Thoracic aorta (tissue), 2 donors: ENCODE measurements around the gene RALGDS. TPM values are rescaled to one million over a fixed set of nuclear protein-coding genes. Genes with fewer than 3 reads are reported as not detected.
"Not testable (repeated sequence)": the region's sequence is repeated elsewhere in the genome, so short reads cannot be mapped to it uniquely, and the experiment has no call there.

Experiments used
- ATAC-seq: fragments of 150-250 bp; one replicate; pipeline ENCODE4 v1.8.0; 2017; ENCODE audit warnings: low read depth; ENCODE audit not compliant: insufficient number of reproducible peaks, low FRiP score
- DNase-seq: peaks from one replicate; pipeline ENCODE4 v3.0.0-alpha.2; 2020; ENCODE audit warnings: low spot score
- H3K27ac ChIP-seq, 2 donors: fragments of 200-600 bp; sonication (generic); 1 replicate in 1 of 2; 2 replicates in 1 of 2; pipeline ENCODE4 v1.5.1; 2016; ENCODE audit warnings: mild to moderate bottlenecking in 2 of 2, moderate library complexity in 2 of 2
- H3K27me3 ChIP-seq: fragments of 200-600 bp; sonication (generic); replicated peaks from 2 replicates; pipeline ENCODE4 v1.6.0; 2016; ENCODE audit warnings: mild to moderate bottlenecking; ENCODE audit not compliant: insufficient read depth
- H3K36me3 ChIP-seq: fragments of 200-600 bp; sonication (generic); one replicate; pipeline ENCODE4 v1.5.1; 2016
- H3K4me1 ChIP-seq, 2 donors: fragments of 200-600 bp; sonication (generic); 1 replicate in 1 of 2; 2 replicates in 1 of 2; pipeline versions ENCODE4 v1.5.1 to v1.6.0; 2016; ENCODE audit warnings: low read depth in 2 of 2, mild to moderate bottlenecking in 1 of 2; ENCODE audit not compliant: control insufficient read depth in 1 of 2
- H3K4me3 ChIP-seq: fragments of 200-600 bp; sonication (generic); 2 replicates; pipeline ENCODE4 v1.5.1; 2016; ENCODE audit warnings: mild to moderate bottlenecking
- H3K9me3 ChIP-seq: fragments of 200-600 bp; sonication (generic); 2 replicates; pipeline ENCODE4 v1.5.1; 2016
- total RNA-seq, 2 donors: library from RNA; depleted of rRNA; stranded (reverse); fragments of >200 nt; gene quantifications; one replicate each; pipeline versions ENCODE4 v1.1.0 to v1.2.3, GENCODE V29; 2016
- TF ChIP-seq, protein P1 (sequence below): fragments of 200-600 bp; sonication (generic); IDR thresholded peaks from one replicate; pipeline ENCODE4 v1.5.1; 2019; ENCODE audit warnings: antibody characterized with exemption

The RALGDS gene
- total RNA-seq, 2 donors from 2014 or later = 30.3 to 98.8 TPM

DNA sequence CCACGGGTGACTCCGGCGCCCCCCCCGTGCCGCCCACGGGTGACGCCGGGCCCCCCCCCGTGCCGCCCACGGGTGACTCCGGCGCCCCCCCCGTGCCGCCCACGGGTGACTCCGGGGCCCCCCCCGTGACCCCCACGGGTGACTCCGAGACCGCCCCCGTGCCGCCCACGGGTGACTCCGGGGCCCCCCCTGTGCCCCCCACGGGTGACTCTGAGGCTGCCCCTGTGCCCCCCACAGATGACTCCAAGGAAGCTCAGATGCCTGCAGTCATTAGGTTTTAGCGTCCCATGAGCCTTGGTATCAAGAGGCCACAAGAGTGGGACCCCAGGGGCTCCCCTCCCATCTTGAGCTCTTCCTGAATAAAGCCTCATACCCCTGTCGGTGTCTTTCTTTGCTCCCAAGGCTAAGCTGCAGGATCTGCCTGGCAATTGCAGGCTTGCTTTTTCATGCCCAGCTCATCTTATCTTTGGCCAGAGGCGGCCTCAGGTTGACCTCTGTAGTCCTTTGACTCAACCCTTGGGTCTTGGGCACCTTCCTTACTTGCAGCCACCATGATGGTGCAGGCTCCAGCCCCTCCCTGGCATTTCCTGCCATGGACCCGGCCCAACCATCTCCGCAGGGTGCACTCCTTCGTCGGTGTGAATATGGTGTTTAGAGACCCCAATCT lies 49.4 kb downstream of the RALGDS start:
- H3K9me3 ChIP-seq = no peaks in the 10 kb centered on the region
- ATAC-seq = no peak
- H3K36me3 ChIP-seq = no peaks in the 10 kb centered on the region
- no peak overlapping the region for H3K4me3 ChIP-seq
- TF ChIP-seq, protein P1, sequence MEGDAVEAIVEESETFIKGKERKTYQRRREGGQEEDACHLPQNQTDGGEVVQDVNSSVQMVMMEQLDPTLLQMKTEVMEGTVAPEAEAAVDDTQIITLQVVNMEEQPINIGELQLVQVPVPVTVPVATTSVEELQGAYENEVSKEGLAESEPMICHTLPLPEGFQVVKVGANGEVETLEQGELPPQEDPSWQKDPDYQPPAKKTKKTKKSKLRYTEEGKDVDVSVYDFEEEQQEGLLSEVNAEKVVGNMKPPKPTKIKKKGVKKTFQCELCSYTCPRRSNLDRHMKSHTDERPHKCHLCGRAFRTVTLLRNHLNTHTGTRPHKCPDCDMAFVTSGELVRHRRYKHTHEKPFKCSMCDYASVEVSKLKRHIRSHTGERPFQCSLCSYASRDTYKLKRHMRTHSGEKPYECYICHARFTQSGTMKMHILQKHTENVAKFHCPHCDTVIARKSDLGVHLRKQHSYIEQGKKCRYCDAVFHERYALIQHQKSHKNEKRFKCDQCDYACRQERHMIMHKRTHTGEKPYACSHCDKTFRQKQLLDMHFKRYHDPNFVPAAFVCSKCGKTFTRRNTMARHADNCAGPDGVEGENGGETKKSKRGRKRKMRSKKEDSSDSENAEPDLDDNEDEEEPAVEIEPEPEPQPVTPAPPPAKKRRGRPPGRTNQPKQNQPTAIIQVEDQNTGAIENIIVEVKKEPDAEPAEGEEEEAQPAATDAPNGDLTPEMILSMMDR = no peak
- H3K27ac ChIP-seq = no peak overlapping the region
- no peak for DNase-seq
- no peaks in the 10 kb centered on the region for H3K27me3 ChIP-seq
- H3K4me1 ChIP-seq = peaks cover 4 to 6% of the 10 kb centered on the region in 2 donors

DNA sequence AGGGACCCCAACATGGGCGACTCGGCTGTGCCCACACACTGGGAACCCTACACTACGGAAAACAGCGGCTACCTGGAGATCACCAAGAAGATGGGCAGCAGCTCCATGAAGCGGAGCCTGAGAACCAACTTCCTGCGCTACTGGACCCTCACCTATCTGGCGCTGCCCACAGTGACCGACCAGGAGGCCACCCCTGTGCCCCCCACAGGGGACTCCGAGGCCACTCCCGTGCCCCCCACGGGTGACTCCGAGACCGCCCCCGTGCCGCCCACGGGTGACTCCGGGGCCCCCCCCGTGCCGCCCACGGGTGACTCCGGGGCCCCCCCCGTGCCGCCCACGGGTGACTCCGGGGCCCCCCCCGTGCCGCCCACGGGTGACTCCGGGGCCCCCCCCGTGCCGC lies 50.1 kb downstream of the RALGDS start:
- DNase-seq = not testable (repeated sequence)

DNA sequence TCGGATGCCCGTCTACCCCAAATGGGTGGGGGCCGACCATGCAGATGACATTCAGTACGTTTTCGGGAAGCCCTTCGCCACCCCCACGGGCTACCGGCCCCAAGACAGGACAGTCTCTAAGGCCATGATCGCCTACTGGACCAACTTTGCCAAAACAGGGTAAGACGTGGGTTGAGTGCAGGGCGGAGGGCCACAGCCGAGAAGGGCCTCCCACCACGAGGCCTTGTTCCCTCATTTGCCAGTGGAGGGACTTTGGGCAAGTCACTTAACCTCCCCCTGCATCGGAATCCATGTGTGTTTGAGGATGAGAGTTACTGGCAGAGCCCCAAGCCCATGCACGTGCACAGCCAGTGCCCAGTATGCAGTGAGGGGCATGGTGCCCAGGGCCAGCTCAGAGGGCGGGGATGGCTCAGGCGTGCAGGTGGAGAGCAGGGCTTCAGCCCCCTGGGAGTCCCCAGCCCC lies 50.5 kb downstream of the RALGDS start:
- DNase-seq, H3K27me3 ChIP-seq, ATAC-seq, H3K4me1 ChIP-seq, H3K36me3 ChIP-seq, H3K9me3 ChIP-seq, H3K27ac ChIP-seq, H3K4me3 ChIP-seq: not testable (repeated sequence)

More for the DNA sequence above, 50.1 kb downstream of the RALGDS start:
- not testable (repeated sequence) for H3K4me3 ChIP-seq, ATAC-seq, H3K36me3 ChIP-seq, H3K27ac ChIP-seq, H3K4me1 ChIP-seq, H3K27me3 ChIP-seq, H3K9me3 ChIP-seq

DNA sequence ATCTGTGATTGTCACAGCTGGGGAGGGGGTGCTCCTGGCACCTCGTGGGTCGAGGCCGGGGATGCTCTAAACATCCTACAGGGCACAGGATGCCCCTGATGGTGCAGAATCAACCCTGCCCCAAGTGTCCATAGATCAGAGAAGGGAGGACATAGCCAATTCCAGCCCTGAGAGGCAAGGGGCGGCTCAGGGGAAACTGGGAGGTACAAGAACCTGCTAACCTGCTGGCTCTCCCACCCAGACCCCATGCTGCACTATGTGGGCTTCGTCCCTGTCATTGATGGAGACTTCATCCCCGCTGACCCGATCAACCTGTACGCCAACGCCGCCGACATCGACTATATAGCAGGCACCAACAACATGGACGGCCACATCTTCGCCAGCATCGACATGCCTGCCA lies 52.6 kb downstream of the RALGDS start:
- not testable (repeated sequence) for H3K4me1 ChIP-seq, ATAC-seq, H3K27me3 ChIP-seq, H3K4me3 ChIP-seq, H3K36me3 ChIP-seq, DNase-seq, H3K27ac ChIP-seq, H3K9me3 ChIP-seq

DNA sequence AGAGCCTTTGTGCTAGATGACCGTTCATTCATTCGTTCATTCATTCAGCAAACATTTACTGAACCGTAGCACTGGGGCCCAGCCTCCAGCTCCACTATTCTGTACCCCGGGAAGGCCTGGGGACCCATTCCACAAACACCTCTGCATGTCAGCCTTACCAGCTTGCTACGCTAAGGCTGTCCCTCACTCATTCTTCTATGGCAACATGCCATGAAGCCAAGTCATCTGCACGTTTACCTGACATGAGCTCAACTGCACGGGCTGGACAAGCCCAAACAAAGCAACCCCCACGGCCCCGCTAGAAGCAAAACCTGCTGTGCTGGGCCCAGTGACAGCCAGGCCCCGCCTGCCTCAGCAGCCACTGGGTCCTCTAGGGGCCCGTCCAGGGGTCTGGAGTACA lies 53.2 kb downstream of the RALGDS start:
- Histone ChIP-seq H3K36me3 (peaks cover 3% of the 10 kb centered on the region), H3K4me1 (no peaks in the 10 kb centered on the region), H3K27ac (no peak overlapping the region), H3K4me3 (no peak overlapping the region), H3K27me3 (no peaks in the 10 kb centered on the region), H3K9me3 (no peaks in the 10 kb centered on the region)
- TF ChIP-seq, protein P1 = no peak
- ATAC-seq (no peak), DNase-seq (no peak)

DNA sequence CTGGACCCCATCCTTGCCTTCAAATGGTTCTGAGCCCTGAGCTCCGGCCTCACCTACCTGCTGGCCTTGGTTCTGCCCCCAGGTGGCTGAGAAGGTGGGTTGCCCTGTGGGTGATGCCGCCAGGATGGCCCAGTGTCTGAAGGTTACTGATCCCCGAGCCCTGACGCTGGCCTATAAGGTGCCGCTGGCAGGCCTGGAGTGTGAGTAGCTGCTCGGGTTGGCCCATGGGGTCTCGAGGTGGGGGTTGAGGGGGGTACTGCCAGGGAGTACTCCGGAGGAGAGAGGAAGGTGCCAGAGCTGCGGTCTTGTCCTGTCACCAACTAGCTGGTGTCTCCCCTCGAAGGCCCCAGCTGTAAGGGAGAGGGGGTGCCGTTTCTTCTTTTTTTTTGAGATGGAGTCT lies 54.0 kb downstream of the RALGDS start:
- H3K27ac ChIP-seq = no peak overlapping the region
- peaks cover 3% of the 10 kb centered on the region for H3K36me3 ChIP-seq
- H3K4me1 ChIP-seq = no peaks in the 10 kb centered on the region
- TF ChIP-seq, protein P1 = no peak
- ATAC-seq (no peak), DNase-seq (no peak)
- H3K4me3 ChIP-seq = no peak overlapping the region
- H3K27me3 ChIP-seq = no peaks in the 10 kb centered on the region
- no peaks in the 10 kb centered on the region for H3K9me3 ChIP-seq
